ENCODE results near the gene THAP12. TPM values are rescaled to one million over a fixed set of nuclear protein-coding genes. Genes with fewer than 3 reads are reported as not detected.
"Not testable (repeated sequence)": the region's sequence is repeated elsewhere in the genome, so short reads cannot be mapped to it uniquely, and the experiment has no call there.

The THAP12 gene
- total RNA-seq, 1 donor from 2014 or later = 30.3 TPM

DNA sequence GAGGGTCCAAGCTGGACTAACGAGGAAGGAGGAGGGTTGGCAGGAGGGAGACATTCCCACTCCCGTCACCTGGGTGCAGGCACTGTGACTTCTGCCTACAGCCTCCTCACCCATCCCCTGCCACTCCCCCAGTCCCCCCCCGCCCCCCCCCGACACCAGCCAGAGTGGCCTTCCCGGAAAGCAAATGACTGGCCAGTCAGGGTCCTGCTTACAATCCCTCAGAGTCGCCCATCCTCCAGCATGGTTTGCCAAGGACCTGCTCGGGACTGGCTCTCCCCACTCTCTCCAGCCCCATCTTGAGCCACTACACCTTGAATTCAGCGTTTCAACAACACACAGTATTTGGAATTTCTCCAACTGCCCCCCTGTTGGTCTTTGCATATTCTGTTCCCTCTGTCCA lies 59.6 kb downstream of the THAP12 start:
- FAIRE-seq (no peak), DNase-seq (ENCODE audit: low read depth) (no peak)
- H3K9me3 Mint-ChIP-seq (ENCODE audit: unreplicated experiment) = no peaks in the 10 kb centered on the region
- Histone ChIP-seq H3K27ac (ENCODE audit: low read depth, low read length) (no peak overlapping the region), H3K4me3 (ENCODE audit: insufficient read depth, low read depth, low read length) (no peak overlapping the region), H3K27me3 (ENCODE audit: insufficient read depth, low read length) (peaks cover 30% of the 10 kb centered on the region), H3K79me2 (ENCODE audit: insufficient read depth, low read length) (no peaks in the 10 kb centered on the region), H3K4me1 (ENCODE audit: insufficient read depth, low read length) (no peaks in the 10 kb centered on the region), H3K9me3 (ENCODE audit: insufficient read depth, low read depth, low read length) (no peaks in the 10 kb centered on the region), H2AFZ (ENCODE audit: low read depth, low read length) (peak overlapping the region; percentile 34), H3K4me2 (ENCODE audit: low read length) (peak overlapping the region; percentile 55), H3K9ac (ENCODE audit: low read length) (no peak overlapping the region), H4K20me1 (ENCODE audit: insufficient read depth, low read length) (no peaks in the 10 kb centered on the region), H3K36me3 (ENCODE audit: insufficient read depth, low read length) (no peaks in the 10 kb centered on the region)
- peaks cover 47% of the 10 kb centered on the region for H3K27me3 Mint-ChIP-seq (ENCODE audit: low read depth, unreplicated experiment)
- peaks cover 4% of the 10 kb centered on the region for H3K4me1 Mint-ChIP-seq (ENCODE audit: low read depth, unreplicated experiment)
- H3K27ac Mint-ChIP-seq (ENCODE audit: unreplicated experiment) = no peak overlapping the region
- no peaks in the 10 kb centered on the region for H3K36me3 Mint-ChIP-seq (ENCODE audit: low read depth, unreplicated experiment)
- TF ChIP-seq, protein P1, sequence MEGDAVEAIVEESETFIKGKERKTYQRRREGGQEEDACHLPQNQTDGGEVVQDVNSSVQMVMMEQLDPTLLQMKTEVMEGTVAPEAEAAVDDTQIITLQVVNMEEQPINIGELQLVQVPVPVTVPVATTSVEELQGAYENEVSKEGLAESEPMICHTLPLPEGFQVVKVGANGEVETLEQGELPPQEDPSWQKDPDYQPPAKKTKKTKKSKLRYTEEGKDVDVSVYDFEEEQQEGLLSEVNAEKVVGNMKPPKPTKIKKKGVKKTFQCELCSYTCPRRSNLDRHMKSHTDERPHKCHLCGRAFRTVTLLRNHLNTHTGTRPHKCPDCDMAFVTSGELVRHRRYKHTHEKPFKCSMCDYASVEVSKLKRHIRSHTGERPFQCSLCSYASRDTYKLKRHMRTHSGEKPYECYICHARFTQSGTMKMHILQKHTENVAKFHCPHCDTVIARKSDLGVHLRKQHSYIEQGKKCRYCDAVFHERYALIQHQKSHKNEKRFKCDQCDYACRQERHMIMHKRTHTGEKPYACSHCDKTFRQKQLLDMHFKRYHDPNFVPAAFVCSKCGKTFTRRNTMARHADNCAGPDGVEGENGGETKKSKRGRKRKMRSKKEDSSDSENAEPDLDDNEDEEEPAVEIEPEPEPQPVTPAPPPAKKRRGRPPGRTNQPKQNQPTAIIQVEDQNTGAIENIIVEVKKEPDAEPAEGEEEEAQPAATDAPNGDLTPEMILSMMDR (IDR thresholded peaks at IDR 0.05; ENCODE audit: insufficient read depth, low read depth, low read length) = no peak
- no peak for TF ChIP-seq EZH2 (IDR thresholded peaks at IDR 0.05; ENCODE audit: insufficient read depth, low read length)
- no peak overlapping the region for H3K4me3 Mint-ChIP-seq (ENCODE audit: unreplicated experiment)

DNA sequence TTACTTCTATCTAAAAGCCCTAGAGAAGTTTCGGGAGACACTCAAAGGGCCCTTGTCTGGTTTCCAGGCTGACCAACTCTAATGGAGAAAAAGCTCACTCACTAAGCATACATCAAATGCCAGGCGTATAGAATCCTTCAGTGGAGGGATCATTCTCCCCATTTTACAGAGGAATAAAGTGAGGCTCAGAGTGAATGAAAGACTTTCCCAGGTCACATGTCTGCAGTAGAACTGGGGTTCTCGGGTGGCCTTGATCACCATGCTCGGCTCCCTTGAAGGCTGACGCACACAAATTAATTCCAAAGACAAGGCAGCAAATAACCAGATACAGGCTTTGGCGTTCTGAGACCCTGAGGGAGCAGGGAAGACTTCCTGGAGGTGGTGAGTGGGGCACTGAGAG lies 60.0 kb downstream of the THAP12 start:
- Histone ChIP-seq H2AFZ (ENCODE audit: low read depth, low read length) (no peak overlapping the region), H3K4me1 (ENCODE audit: insufficient read depth, low read length) (no peaks in the 10 kb centered on the region), H4K20me1 (ENCODE audit: insufficient read depth, low read length) (no peaks in the 10 kb centered on the region), H3K4me2 (ENCODE audit: low read length) (no peak overlapping the region), H3K9ac (ENCODE audit: low read length) (no peak overlapping the region), H3K27me3 (ENCODE audit: insufficient read depth, low read length) (peaks cover 30% of the 10 kb centered on the region), H3K27ac (ENCODE audit: low read depth, low read length) (no peak overlapping the region), H3K9me3 (ENCODE audit: insufficient read depth, low read depth, low read length) (no peaks in the 10 kb centered on the region), H3K36me3 (ENCODE audit: insufficient read depth, low read length) (no peaks in the 10 kb centered on the region), H3K79me2 (ENCODE audit: insufficient read depth, low read length) (no peaks in the 10 kb centered on the region), H3K4me3 (ENCODE audit: insufficient read depth, low read depth, low read length) (no peak overlapping the region)
- no peak for TF ChIP-seq EZH2 (IDR thresholded peaks at IDR 0.05; ENCODE audit: insufficient read depth, low read length)
- Mint-ChIP-seq H3K36me3 (ENCODE audit: low read depth, unreplicated experiment) (no peaks in the 10 kb centered on the region), H3K4me1 (ENCODE audit: low read depth, unreplicated experiment) (peaks cover 4% of the 10 kb centered on the region), H3K27me3 (ENCODE audit: low read depth, unreplicated experiment) (peaks cover 47% of the 10 kb centered on the region), H3K4me3 (ENCODE audit: unreplicated experiment) (peak overlapping the region; percentile 11), H3K9me3 (ENCODE audit: unreplicated experiment) (no peaks in the 10 kb centered on the region), H3K27ac (ENCODE audit: unreplicated experiment) (no peak overlapping the region)
- no peak for FAIRE-seq
- DNase-seq (ENCODE audit: low read depth) = no peak

DNA sequence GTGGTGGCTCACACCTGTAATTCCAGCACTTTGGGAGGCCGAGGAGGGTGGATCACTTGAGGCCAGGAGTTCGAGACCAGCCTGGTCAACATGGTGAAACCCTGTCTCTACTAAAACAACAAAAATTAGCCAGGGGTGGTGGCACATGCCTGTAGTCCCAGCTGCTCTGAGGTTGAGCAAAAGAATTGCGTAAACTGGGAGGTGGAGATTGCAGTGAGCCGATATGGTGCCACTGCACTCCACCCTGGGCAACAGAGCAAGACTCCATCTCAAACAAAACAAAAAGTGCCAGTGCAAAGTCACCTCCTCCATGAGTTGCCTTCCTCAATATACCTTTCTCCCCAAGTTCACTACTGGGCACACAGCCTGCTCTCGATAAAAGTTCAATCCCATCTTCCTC lies 61.1 kb downstream of the THAP12 start:
- H3K27ac Mint-ChIP-seq (ENCODE audit: unreplicated experiment); H3K4me1 Mint-ChIP-seq (ENCODE audit: low read depth, unreplicated experiment); H3K9me3 Mint-ChIP-seq (ENCODE audit: unreplicated experiment); H3K36me3 ChIP-seq (ENCODE audit: insufficient read depth, low read length); H3K4me1 ChIP-seq (ENCODE audit: insufficient read depth, low read length); H3K36me3 Mint-ChIP-seq (ENCODE audit: low read depth, unreplicated experiment); H3K4me3 Mint-ChIP-seq (ENCODE audit: unreplicated experiment); H3K27ac ChIP-seq (ENCODE audit: low read depth, low read length); H3K4me3 ChIP-seq (ENCODE audit: insufficient read depth, low read depth, low read length); DNase-seq (ENCODE audit: low read depth); H3K9ac ChIP-seq (ENCODE audit: low read length); FAIRE-seq; H3K4me2 ChIP-seq (ENCODE audit: low read length); H2AFZ ChIP-seq (ENCODE audit: low read depth, low read length); H3K9me3 ChIP-seq (ENCODE audit: insufficient read depth, low read depth, low read length); H3K79me2 ChIP-seq (ENCODE audit: insufficient read depth, low read length); H4K20me1 ChIP-seq (ENCODE audit: insufficient read depth, low read length): not testable (repeated sequence)
- peaks cover 46% of the 10 kb centered on the region for H3K27me3 Mint-ChIP-seq (ENCODE audit: low read depth, unreplicated experiment)
- peaks cover 27% of the 10 kb centered on the region for H3K27me3 ChIP-seq (ENCODE audit: insufficient read depth, low read length)

Data from astrocyte (in vitro differentiated cells and primary cell).